ENCODE measurements around the gene ANKS1B.

The ANKS1B gene

DNA sequence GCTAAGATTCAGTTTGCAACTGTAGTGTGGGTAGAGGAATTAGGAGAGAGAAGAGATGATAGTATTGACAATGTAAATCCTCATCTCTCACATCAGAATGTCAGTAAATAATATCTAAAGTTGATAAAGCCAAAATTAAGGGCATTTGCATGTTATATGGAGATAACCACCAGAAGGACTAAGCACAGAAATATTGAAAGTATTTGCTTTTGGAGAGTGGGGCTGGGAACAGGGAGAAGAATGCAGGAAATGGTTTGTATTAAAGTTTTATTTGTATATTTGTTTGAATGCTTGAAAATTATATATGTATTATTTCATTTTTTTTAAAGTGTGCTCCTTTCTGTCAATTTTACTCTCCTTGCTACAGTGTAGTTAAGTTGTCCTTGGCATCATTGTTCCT, 848.2 kb downstream of the ANKS1B start:
- Histone ChIP-seq H3K27ac (no peak overlapping the region), H3K36me3 (no peaks in the 10 kb centered on the region), H3K27me3 (ENCODE audit: insufficient read depth, low read depth, severe bottlenecking) (no peaks in the 10 kb centered on the region), H3K9me3 (ENCODE audit: severe bottlenecking) (no peaks in the 10 kb centered on the region), H3K4me3 (ENCODE audit: low read depth, low read length) (no peak overlapping the region)
- TF ChIP-seq, protein P1, sequence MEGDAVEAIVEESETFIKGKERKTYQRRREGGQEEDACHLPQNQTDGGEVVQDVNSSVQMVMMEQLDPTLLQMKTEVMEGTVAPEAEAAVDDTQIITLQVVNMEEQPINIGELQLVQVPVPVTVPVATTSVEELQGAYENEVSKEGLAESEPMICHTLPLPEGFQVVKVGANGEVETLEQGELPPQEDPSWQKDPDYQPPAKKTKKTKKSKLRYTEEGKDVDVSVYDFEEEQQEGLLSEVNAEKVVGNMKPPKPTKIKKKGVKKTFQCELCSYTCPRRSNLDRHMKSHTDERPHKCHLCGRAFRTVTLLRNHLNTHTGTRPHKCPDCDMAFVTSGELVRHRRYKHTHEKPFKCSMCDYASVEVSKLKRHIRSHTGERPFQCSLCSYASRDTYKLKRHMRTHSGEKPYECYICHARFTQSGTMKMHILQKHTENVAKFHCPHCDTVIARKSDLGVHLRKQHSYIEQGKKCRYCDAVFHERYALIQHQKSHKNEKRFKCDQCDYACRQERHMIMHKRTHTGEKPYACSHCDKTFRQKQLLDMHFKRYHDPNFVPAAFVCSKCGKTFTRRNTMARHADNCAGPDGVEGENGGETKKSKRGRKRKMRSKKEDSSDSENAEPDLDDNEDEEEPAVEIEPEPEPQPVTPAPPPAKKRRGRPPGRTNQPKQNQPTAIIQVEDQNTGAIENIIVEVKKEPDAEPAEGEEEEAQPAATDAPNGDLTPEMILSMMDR (IDR thresholded peaks at IDR 0.05; ENCODE audit: low read depth, low read length) = no peak
- DNase-seq = no peak

DNA sequence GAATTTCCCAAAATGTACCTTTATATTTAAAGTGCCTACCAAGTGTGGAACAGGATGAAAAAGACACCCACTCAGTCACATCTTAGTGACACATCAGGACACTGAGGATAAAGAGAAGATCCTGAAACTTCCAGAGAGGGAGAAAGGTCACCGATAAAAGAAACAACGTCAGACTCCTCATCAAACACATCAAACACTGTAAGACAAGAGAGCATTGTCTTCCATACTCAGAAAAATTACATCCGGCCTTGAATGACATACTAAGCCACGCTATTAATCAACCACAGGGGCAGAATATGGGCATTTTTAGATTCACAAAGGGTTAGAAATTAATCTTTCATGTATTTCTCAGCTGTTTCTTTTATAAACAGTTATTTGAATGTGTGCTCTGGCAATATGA, 849.4 kb downstream of the ANKS1B start:
- DNase-seq = no peak
- Histone ChIP-seq H3K27ac (no peak overlapping the region), H3K4me3 (ENCODE audit: low read depth, low read length) (no peak overlapping the region), H3K9me3 (ENCODE audit: severe bottlenecking) (no peaks in the 10 kb centered on the region), H3K36me3 (no peaks in the 10 kb centered on the region), H3K27me3 (ENCODE audit: insufficient read depth, low read depth, severe bottlenecking) (no peaks in the 10 kb centered on the region)
- TF ChIP-seq, protein P1 (IDR thresholded peaks at IDR 0.05; ENCODE audit: low read depth, low read length) = no peak

DNA sequence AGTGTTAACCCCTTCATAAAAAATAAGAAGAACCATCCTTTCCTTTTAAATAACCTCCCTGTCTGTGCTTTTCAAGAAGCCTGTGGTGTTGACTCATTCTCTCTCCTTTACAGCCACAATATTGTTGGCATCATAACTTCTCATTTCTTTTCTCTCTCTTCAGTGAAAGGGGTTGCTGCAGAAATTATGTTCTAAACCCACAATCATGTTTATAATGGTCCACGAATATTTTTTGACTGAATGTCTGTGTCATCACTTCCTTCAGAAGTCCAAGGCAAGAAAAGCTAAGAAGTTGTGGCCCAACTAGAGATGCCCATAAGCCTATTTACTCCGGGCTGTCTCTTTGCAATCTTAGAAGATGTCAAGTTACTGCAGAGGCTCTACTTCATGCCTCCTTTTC, 851.3 kb downstream of the ANKS1B start:
- H3K27ac ChIP-seq = no peak overlapping the region
- no peak overlapping the region for H3K4me3 ChIP-seq (ENCODE audit: low read depth, low read length)
- no peaks in the 10 kb centered on the region for H3K9me3 ChIP-seq (ENCODE audit: severe bottlenecking)
- H3K36me3 ChIP-seq = no peaks in the 10 kb centered on the region
- H3K27me3 ChIP-seq (ENCODE audit: insufficient read depth, low read depth, severe bottlenecking) = no peaks in the 10 kb centered on the region
- no peak for DNase-seq
- TF ChIP-seq, protein P1 (IDR thresholded peaks at IDR 0.05; ENCODE audit: low read depth, low read length) = no peak

DNA sequence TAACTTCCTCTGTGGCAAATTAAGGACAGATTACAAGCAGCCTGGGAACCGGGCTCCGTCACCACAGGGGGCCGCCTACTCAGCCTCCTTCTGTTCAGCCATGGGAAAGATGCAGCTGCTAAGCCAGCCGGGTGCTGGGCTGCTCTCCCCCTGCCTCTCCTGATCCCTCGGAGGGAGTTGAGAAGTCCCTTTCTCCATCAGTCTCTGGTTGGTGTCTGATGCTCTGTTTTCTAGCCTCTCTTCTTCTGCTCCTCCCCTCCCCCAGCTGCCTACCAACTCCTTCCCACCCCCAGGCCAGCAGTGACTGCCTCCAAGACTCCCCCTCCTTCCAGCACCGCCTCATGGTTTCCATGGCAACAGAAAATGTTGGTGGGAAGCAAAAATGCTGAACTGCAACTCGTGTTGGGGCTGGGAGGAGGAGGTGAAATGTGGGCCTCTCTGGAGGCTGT, 853.0 kb downstream of the ANKS1B start:
- Histone ChIP-seq H3K4me3 (ENCODE audit: low read depth, low read length) (no peak overlapping the region), H3K27ac (no peak overlapping the region), H3K36me3 (no peaks in the 10 kb centered on the region), H3K27me3 (ENCODE audit: insufficient read depth, low read depth, severe bottlenecking) (no peaks in the 10 kb centered on the region), H3K9me3 (ENCODE audit: severe bottlenecking) (no peaks in the 10 kb centered on the region)
- peak; percentile 85 for DNase-seq
- TF ChIP-seq, protein P1 (IDR thresholded peaks at IDR 0.05; ENCODE audit: low read depth, low read length) = no peak

DNA sequence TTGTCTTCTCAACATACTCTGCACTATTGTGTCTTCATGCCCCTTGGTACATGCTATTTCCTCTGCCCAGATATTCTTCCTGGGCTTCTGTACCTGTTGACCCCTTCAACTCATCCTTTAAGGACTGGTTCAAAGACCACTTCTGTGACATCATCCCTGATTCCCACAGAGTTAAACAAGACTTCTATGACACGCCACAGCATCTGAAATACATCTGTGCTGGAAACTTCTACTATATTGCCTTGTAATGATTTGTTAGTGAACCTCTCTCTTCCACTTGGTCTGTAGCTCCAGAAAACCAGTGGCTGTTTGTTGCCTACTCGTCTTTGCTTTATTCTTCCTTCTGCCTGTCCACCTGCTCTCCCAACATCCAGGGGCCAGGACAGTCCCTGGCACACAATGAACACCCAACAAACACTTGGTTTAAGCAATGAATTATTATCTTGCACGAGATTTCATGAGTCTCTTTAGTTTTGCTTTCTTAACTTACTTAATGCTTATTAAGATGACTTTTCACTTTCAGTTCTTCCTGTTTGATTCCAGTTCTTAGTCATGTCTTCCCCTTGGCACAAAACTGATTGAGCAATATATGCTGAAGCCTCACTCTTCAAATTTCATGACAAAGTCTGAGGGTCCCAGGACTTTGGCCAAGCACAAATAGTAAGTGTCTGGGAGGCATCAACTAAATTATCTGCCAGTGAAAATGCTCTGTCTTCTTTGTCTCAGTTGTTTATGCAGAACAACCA, 853.8 kb downstream of the ANKS1B start:
- Histone ChIP-seq H3K27ac (no peak overlapping the region), H3K27me3 (ENCODE audit: insufficient read depth, low read depth, severe bottlenecking) (no peaks in the 10 kb centered on the region)

More for the DNA sequence above, 853.8 kb downstream of the ANKS1B start:
- Histone ChIP-seq H3K36me3 (no peaks in the 10 kb centered on the region), H3K4me3 (ENCODE audit: low read depth, low read length) (no peak overlapping the region), H3K9me3 (ENCODE audit: severe bottlenecking) (no peaks in the 10 kb centered on the region)
- DNase-seq = no peak
- TF ChIP-seq, protein P1 (IDR thresholded peaks at IDR 0.05; ENCODE audit: low read depth, low read length) = no peak
